Epithelial cell of alveolus of lung (primary cell): ENCODE data around the gene DUSP7. TPM values are rescaled to one million over a fixed set of nuclear protein-coding genes. Genes with fewer than 3 reads are reported as not detected.

ENCODE experiments used
- total RNA-seq: library from RNA; depleted of rRNA; stranded (reverse); fragments of >200 nt; gene quantifications from 2 replicates; pipeline ENCODE4 v1.2.1, GENCODE V29; 2015

Gene DUSP7, protein sequence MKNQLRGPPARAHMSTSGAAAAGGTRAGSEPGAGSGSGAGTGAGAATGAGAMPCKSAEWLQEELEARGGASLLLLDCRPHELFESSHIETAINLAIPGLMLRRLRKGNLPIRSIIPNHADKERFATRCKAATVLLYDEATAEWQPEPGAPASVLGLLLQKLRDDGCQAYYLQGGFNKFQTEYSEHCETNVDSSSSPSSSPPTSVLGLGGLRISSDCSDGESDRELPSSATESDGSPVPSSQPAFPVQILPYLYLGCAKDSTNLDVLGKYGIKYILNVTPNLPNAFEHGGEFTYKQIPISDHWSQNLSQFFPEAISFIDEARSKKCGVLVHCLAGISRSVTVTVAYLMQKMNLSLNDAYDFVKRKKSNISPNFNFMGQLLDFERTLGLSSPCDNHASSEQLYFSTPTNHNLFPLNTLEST
- 9.6 and 14.2 TPM in 2 replicates for total RNA-seq

GRCh38 chr3:52056521-52056967, at the start of gene DUSP7:
Gene DUSP7 (minus strand): TSS chr3:52056571. CDS start chr3:52056366, 205 bp downstream.

Other genes with a start within 250 kb of the DUSP7 start
- not detected in 2 replicates for gene IQCF2, start 195.0 kb downstream of the DUSP7 start, total RNA-seq
- not detected in 2 replicates for gene IQCF5, start 181.0 kb downstream of the DUSP7 start, total RNA-seq
- not detected in 2 replicates for gene IQCF1, start 153.2 kb downstream of the DUSP7 start, total RNA-seq
- 8.6 and 25.5 TPM in 2 replicates for gene RRP9, start 114.7 kb downstream of the DUSP7 start, total RNA-seq
- gene PARP3, start 114.2 kb downstream of the DUSP7 start, total RNA-seq = 6.7 and 9.4 TPM in 2 replicates
- 0.08 TPM in 1 of 2 replicates, not detected in the other for gene GPR62, start 101.2 kb downstream of the DUSP7 start, total RNA-seq
- 55.6 and 129 TPM in 2 replicates for gene PCBP4, start 89.1 kb downstream of the DUSP7 start, total RNA-seq
- 54.2 and 86.1 TPM in 2 replicates for gene ABHD14B, start 82.5 kb downstream of the DUSP7 start, total RNA-seq
- gene ABHD14A, start 81.5 kb downstream of the DUSP7 start, total RNA-seq = 20.4 and 21.6 TPM in 2 replicates
- gene ACY1, start 73.0 kb downstream of the DUSP7 start, total RNA-seq = 26.8 and 74.0 TPM in 2 replicates
- 2,354 and 3,771 TPM in 2 replicates for gene RPL29, start 60.7 kb downstream of the DUSP7 start, total RNA-seq
- 4.1 and 8.7 TPM in 2 replicates for gene POC1A, start 97.9 kb upstream of the DUSP7 start, total RNA-seq
- gene ALAS1, start 141.6 kb upstream of the DUSP7 start, total RNA-seq = 45.6 and 45.7 TPM in 2 replicates
- gene TLR9, start 169.1 kb upstream of the DUSP7 start, total RNA-seq = not detected in 2 replicates
- gene TWF2, start 182.6 kb upstream of the DUSP7 start, total RNA-seq = 107 and 182 TPM in 2 replicates
- gene PPM1M, start 189.2 kb upstream of the DUSP7 start, total RNA-seq = 20.0 and 22.4 TPM in 2 replicates
- gene WDR82, start 222.1 kb upstream of the DUSP7 start, total RNA-seq = 55.1 and 73.8 TPM in 2 replicates
- 8.4 and 10.2 TPM in 2 replicates for gene GLYCTK, start 231.3 kb upstream of the DUSP7 start, total RNA-seq